Measurements from ENCODE around the gene MFGE8.

The MFGE8 gene

DNA sequence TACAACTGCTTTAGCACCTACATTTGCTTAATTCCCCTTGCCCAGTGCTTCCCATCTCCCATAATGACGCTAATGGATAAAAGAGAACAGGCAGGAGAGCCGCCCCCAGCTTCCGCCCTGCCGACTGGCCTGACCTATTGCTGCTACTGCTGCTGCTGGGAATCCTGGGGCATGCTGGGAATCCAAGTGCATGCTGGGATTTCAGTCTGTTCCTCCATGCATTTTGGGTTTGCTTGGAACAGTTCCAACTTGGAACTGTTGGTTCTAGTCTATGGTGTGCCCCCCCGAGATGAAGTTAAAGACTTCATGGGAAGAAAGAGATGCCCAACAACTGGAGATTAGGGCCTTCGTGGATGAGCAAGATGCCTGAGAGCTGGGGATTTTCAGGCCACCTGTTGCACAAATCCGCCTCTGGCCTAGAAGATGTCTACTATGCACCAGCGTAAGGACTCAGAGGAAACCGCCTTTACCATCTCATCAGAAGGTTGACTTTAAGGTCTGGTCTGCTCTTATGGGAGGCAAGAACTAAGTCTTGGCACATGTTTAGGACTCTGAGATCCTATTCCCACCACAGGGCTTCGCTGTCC, 46.8 kb downstream of the MFGE8 start:
- no peak for DNase-seq

DNA sequence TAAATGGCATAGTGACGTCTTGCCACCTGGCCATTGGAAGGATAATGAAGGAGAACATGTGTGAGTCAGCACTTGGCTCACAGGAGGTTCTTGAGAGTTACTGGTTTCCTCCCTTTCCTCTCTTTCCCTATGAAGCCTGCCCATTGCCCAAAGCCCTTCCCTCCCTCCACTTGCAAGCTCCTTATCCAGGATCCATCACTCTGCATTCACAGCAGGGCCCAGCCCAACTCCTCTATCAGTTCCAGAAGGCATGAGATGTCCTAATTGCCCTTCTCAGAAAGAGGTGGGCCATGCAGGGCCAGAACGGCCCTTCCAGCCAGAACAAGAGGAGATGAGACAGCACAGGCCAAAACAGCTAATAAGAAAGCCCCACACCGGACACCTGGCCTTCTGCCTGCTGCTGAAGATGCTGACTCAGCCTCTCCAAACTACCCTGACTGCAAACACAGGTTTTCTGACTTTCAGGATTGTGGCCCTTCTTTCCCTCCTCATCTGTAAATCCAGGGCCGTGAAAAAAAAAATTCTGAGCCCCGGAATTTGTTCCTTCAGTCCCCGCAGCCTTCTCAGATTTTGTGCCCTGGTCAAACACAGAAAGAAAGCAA, 47.6 kb downstream of the MFGE8 start:
- DNase-seq = no peak

DNA sequence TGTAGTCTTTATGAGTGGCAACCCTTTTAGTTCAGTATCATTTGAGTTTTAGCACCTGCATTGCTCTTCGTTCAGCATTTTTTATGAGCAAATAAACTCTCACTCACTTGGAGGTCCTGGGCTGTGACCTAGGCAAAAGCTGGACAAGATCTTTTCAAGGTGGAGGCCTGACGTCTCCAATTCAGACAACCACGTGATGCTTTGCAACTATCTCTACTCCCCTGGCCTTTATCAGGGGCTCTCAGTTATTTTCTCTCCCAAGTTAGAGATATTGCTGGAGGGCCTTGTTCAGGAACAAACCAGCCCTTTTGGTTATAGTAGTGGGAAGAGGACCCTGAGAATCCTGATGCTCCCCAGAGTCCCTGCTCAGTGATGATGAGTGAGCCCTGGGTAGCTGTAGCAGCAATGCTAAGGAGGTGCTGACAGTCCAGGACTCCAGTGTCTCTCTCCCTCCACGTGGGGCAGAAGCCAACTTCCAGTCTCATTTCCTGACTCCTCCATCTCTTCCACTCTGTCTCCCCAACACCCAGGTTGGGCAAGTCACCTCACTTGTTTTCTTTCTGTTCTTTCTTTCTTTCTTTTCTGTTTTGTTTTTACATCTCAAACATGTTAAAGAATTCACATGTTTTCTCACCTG, 48.2 kb downstream of the MFGE8 start:
- DNase-seq = no peak

DNA sequence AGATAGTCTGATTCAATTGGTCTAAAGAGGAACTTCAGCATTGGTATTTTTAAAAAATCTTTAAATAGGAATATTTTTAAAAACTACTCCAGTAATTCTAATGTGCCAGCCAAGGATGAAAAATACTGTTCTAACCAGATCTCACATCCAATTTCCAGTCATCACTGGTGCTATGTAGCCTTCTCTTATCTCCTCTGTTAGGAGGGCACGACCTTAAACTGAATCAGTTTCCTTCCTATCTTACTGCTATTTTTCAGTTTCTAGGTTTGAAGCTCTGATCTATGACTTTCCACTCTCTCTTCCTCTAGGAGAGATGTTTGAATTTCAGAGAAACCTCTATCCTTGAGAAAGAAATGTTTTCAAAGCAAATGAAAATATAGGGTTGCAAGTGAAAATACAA, 49.8 kb downstream of the MFGE8 start:
- DNase-seq = no peak

DNA sequence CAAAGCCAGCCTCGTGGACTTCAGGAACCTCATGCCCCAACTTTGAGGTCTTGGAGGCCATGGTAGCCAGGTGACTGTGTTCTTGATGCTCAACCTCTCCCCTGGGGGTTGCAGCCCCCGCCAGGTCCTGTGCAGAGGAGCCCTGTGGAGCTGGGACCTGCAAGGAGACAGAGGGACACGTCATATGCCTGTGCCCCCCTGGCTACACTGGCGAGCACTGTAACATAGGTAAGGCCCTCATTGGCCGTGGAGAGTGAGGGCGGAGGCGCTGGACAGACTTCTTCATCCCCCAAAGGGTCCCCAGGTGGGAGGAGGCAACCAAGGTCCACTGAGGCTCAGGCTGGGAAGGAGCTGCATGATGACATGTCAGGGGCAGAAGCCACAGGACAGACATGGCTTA, 53.0 kb downstream of the MFGE8 start:
- no peak for DNase-seq

DNA sequence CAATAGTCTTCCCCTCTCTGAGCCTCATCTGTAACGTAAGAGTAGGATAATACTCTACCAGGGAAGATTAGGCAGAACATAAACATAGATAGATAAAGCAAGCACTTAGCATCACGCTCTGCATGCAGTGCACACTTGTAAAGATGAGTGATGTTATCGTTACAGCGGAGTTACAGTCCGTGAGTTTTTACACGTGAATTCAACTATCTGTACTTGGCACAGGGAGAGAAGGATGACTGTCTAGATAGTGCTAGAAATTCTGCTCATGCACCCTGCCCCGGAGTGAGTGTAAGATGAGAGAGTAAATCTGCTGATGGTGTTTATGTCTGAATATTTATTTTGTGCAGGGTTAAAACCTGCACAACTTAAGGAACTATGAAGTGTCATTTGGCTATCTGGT, 53.6 kb downstream of the MFGE8 start:
- no peak for DNase-seq

DNA sequence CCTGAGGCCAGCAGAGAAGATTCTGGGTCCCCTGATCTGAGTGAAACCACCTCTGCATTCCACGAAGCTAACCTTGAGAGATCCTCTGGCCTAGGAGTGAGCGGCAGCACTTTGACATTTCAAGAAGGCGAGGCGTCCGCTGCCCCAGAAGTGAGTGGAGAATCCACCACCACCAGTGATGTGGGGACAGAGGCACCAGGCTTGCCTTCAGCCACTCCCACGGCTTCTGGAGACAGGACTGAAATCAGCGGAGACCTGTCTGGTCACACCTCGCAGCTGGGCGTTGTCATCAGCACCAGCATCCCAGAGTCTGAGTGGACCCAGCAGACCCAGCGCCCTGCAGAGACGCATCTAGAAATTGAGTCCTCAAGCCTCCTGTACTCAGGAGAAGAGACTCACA, 54.2 kb downstream of the MFGE8 start:
- DNase-seq = no peak

DNA sequence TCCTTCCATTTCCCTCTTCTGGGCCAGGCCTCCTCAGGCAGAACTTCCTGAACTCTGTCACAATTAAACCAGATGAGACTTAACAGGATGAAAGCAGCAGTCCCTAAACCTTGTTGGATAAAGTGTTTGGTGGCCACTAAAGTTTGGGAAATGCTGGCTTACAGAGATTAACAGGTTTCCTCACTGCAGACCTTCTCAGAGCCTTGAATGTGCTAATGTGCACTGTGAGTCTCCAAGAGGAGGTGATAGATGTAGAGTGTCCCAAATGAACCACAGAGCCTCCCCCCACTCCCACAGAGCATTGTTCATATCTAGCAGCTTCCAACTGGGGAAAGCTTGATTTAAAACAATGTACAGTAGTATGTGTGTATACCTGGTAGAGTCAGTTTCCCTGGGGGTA, 60.7 kb downstream of the MFGE8 start:
- no peak for DNase-seq

DNA sequence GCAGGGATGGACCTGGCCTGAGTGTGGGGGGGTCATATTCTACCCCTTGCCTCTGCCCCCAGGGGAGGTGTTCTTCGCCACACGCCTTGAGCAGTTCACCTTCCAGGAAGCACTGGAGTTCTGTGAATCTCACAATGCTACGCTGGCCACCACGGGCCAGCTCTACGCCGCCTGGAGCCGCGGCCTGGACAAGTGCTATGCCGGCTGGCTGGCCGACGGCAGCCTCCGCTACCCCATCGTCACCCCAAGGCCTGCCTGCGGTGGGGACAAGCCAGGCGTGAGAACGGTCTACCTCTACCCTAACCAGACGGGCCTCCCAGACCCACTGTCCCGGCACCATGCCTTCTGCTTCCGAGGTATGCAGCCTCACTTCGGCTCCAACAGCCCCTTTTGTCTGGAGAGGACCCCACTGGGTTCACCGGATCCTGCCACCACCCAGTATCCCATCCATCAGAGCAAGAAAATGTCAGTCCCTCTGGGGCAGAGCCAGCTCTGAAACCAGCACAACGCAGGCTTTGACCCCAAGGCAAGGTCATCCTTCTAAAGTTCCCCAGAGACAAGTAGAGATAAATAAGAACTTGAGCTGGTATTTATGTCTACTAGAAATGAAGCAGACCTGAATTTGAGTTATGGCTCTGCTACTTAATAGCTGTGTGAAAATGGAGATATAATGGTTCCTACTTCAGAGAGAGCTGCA, 63.7 kb downstream of the MFGE8 start:
- DNase-seq = no peak
